Endodermal cell (in vitro differentiated cells): ENCODE data around the gene AGPS. TPM values are rescaled to one million over a fixed set of nuclear protein-coding genes. Genes with fewer than 3 reads are reported as not detected.

Source experiments
- DNase-seq: peaks from one replicate; pipeline ENCODE4 v3.0.0-alpha.2; 2017
- H3K27ac ChIP-seq: 2 replicates; pipeline ENCODE4 v1.5.1; 2013; ENCODE audit warnings: mild to moderate bottlenecking, low read depth, low read length, moderate library complexity
- H3K27me3 ChIP-seq: 2 replicates; pipeline ENCODE4 v1.6.1; 2013; ENCODE audit warnings: mild to moderate bottlenecking, low read length, moderate library complexity; ENCODE audit not compliant: insufficient read depth, control insufficient read depth, poor library complexity, severe bottlenecking
- H3K36me3 ChIP-seq: 2 replicates; pipeline ENCODE4 v1.7.0; 2013; ENCODE audit warnings: mild to moderate bottlenecking, low read length, moderate library complexity; ENCODE audit not compliant: control insufficient read depth, insufficient read depth
- H3K4me1 ChIP-seq: one replicate; pipeline ENCODE4 v1.7.0; 2013; ENCODE audit warnings: low read length; ENCODE audit not compliant: control insufficient read depth, insufficient read depth
- H3K4me3 ChIP-seq: 2 replicates; pipeline ENCODE4 v1.5.1; 2013; ENCODE audit warnings: mild to moderate bottlenecking, low read length, moderate library complexity
- H3K9ac ChIP-seq: 2 replicates; pipeline ENCODE4 v1.6.1; 2013; ENCODE audit warnings: mild to moderate bottlenecking, low read length, moderate library complexity; ENCODE audit not compliant: poor library complexity, severe bottlenecking; ENCODE audit errors: extremely low read depth
- H3K9me3 ChIP-seq: 2 replicates; pipeline ENCODE4 v1.6.1; 2013; ENCODE audit warnings: mild to moderate bottlenecking, low read length, moderate library complexity; ENCODE audit not compliant: control insufficient read depth
- H3K27ac Mint-ChIP-seq: 2 replicates; pipeline ENCODE4 v1.8.0; 2020; ENCODE audit warnings: mixed read lengths
- H3K27me3 Mint-ChIP-seq: 2 replicates; pipeline ENCODE4 v1.8.0; 2021; ENCODE audit warnings: mild to moderate bottlenecking, mixed read lengths; ENCODE audit not compliant: insufficient read depth
- H3K36me3 Mint-ChIP-seq: 2 replicates; pipeline ENCODE4 v1.8.0; 2020; ENCODE audit warnings: low read depth, mixed read lengths
- H3K4me1 Mint-ChIP-seq: 2 replicates; pipeline ENCODE4 v1.8.0; 2020; ENCODE audit warnings: mixed read lengths
- H3K4me3 Mint-ChIP-seq: 2 replicates; pipeline ENCODE4 v1.8.0; 2020; ENCODE audit warnings: mild to moderate bottlenecking, moderate library complexity, mixed read lengths
- H3K9me3 Mint-ChIP-seq: 2 replicates; pipeline ENCODE4 v1.8.0; 2020; ENCODE audit warnings: mild to moderate bottlenecking, mixed read lengths
- CTCF ChIP-seq: fragments of 200-600 bp; sonication (generic); conservative IDR thresholded peaks from 2 replicates; pipeline ENCODE4 v1.5.0; 2021; ENCODE audit warnings: antibody characterized with exemption, mild to moderate bottlenecking
- WGBS, 2 experiments: methylation state at CpG; one replicate each; pipeline versions ENCODE4 v1.1.5 to v1.1.7; 2013; ENCODE audit warnings: missing lambda C conversion rate in 2 of 2, mixed read lengths in 1 of 2; ENCODE audit not compliant: insufficient coverage in 1 of 2, insufficient read length in 1 of 2; 5-methylcytosine and 5-hydroxymethylcytosine counted together
- total RNA-seq, 2 donors: library from RNA; stranded (reverse); fragmentation: NEBNext Ultra II Directional in 1 of 2; extraction: Animal tissue kit (Norgen Biotek cat#: 25700) in 1 of 2; gene quantifications; 2 replicates in 1 of 2; 3 replicates in 1 of 2; pipeline ENCODE4 v1.2.1, GENCODE V29; 2021

AGPS gene
- total RNA-seq, 2 donors from 2014 or later: 76.8 to 86.1 TPM

DNA sequence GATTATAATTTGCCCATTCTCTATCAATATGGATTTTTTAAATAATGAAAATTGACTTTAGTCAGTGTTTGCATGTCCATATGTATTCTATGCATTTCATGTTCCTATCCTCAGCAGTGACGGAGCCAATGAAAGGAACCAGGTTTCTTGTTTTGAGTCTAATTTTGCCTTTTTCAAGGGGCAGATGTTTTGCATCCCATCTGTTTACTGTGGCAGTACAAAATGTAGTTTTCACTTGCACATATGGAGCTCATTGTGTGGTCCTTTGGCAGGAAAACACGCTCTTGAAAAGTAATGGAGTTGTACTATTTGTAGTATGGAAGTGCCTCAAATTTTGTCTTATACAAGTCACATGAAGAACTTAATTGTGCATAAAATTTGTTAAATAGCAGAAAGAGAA lies 127.8 kb downstream of the AGPS start:
- Histone ChIP-seq H3K9ac (no peak overlapping the region), H3K4me3 (no peak overlapping the region), H3K9me3 (no peaks in the 10 kb centered on the region), H3K27me3 (no peaks in the 10 kb centered on the region), H3K4me1 (no peaks in the 10 kb centered on the region), H3K27ac (no peak overlapping the region), H3K36me3 (peaks cover 64% of the 10 kb centered on the region)
- no peak for DNase-seq
- WGBS, 2 experiments: 91 to 100% methylated on average over 1 to 2 of the region's 2 CpGs
- H3K4me3 Mint-ChIP-seq: no peak overlapping the region
- peaks cover 20% of the 10 kb centered on the region for H3K36me3 Mint-ChIP-seq
- no peak for TF ChIP-seq CTCF
- H3K4me1 Mint-ChIP-seq: peaks cover 23% of the 10 kb centered on the region
- H3K27me3 Mint-ChIP-seq: no peaks in the 10 kb centered on the region
- H3K27ac Mint-ChIP-seq: no peak overlapping the region
- no peaks in the 10 kb centered on the region for H3K9me3 Mint-ChIP-seq

GRCh38 chr2:177523781-177524180 lies 131.2 kb downstream of the AGPS start:
- no peaks in the 10 kb centered on the region for H3K4me1 ChIP-seq
- H3K36me3 Mint-ChIP-seq: peaks cover 14% of the 10 kb centered on the region
- no peak overlapping the region for H3K4me3 ChIP-seq
- 90 to 92% methylated on average over 2 to 3 of the region's 3 CpGs for WGBS, 2 experiments
- H3K27ac ChIP-seq: no peak overlapping the region
- no peaks in the 10 kb centered on the region for H3K9me3 Mint-ChIP-seq
- peaks cover 61% of the 10 kb centered on the region for H3K36me3 ChIP-seq
- H3K9ac ChIP-seq: no peak overlapping the region
- no peaks in the 10 kb centered on the region for H3K27me3 ChIP-seq
- H3K27ac Mint-ChIP-seq: no peak overlapping the region
- no peak overlapping the region for H3K4me3 Mint-ChIP-seq
- peaks cover 22% of the 10 kb centered on the region for H3K4me1 Mint-ChIP-seq
- H3K9me3 ChIP-seq: no peaks in the 10 kb centered on the region
- no peaks in the 10 kb centered on the region for H3K27me3 Mint-ChIP-seq
- no peak for TF ChIP-seq CTCF
- DNase-seq: no peak

GRCh38 chr2:177525351-177525924 lies 132.9 kb downstream of the AGPS start:
- Mint-ChIP-seq H3K27ac (no peak overlapping the region), H3K4me3 (no peak overlapping the region), H3K36me3 (peaks cover 14% of the 10 kb centered on the region), H3K9me3 (no peaks in the 10 kb centered on the region), H3K27me3 (no peaks in the 10 kb centered on the region), H3K4me1 (peaks cover 18% of the 10 kb centered on the region)
- Histone ChIP-seq H3K27me3 (no peaks in the 10 kb centered on the region), H3K36me3 (peaks cover 71% of the 10 kb centered on the region), H3K9me3 (no peaks in the 10 kb centered on the region), H3K4me3 (no peak overlapping the region), H3K27ac (no peak overlapping the region), H3K9ac (no peak overlapping the region), H3K4me1 (no peaks in the 10 kb centered on the region)
- 91 to 100% methylated on average over 2 to 3 of the region's 3 CpGs for WGBS, 2 experiments
- no peak for DNase-seq
- TF ChIP-seq CTCF: no peak
